Skin of body (tissue), 2 donors: ENCODE data around the gene RGP1. TPM values are rescaled to one million over a fixed set of nuclear protein-coding genes. Genes with fewer than 3 reads are reported as not detected.

Source experiments
- DNase-seq: peaks from one replicate; lab custom pipeline; 2025; lab: John Stamatoyannopoulos, UW
- total RNA-seq: library from RNA; depleted of rRNA; stranded (reverse); fragments of >200 nt; gene quantifications from one replicate; pipeline ENCODE4 v1.2.3, GENCODE V29; 2014

Gene RGP1, protein sequence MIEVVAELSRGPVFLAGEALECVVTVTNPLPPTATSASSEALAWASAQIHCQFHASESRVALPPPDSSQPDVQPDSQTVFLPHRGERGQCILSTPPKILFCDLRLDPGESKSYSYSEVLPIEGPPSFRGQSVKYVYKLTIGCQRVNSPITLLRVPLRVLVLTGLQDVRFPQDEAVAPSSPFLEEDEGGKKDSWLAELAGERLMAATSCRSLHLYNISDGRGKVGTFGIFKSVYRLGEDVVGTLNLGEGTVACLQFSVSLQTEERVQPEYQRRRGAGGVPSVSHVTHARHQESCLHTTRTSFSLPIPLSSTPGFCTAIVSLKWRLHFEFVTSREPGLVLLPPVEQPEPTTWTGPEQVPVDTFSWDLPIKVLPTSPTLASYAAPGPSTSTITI
- total RNA-seq: 8.8 TPM

DNA sequence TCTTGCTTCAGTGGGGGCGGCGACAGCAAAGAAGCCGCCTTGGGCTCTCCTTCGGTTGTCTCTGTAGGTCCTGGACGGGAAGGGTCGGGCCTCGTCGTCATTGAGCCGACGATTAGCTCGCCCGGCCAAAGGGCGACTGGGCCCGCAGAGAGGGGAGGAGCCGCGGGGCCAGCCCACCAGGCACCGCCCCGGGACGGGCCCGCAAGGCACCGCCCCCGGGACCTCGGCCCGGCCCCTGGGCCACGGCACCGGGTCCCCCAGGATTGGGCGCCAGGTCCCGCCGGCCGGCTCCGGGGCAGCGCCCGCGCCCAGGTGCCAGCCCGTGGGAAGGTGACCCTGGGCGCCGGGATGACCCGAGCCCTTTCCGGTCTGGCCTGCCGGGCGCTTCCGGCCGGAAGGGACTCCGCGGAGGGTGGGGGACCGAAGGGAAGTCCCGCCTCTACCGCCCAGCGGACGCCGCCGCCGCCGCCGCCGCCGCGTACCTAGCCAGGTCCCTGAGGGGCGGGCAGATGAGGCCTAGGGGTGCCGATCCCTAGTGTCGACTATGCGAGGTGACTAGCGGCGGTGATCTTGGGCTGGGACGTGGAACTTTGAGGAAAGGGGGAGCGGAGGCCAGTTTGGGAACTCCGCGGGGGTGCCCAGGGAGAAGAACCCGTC lies at the start of gene RGP1, which contains the start of gene GBA2:
RGP1 (plus strand) TSS at position 430 of the 657 bp plus-strand sequence. CDS start 469 bp downstream, outside the sequence.
GBA2 (minus strand) TSS at position 371 of the 657 bp plus-strand sequence. CDS start 524 bp downstream, outside the sequence.
- DNase-seq: peak; percentile 42

- no peak for DNase-seq
Measured at GRCh38 chr9:35700031-35700430, 49.1 kb upstream of the RGP1 start.

DNA sequence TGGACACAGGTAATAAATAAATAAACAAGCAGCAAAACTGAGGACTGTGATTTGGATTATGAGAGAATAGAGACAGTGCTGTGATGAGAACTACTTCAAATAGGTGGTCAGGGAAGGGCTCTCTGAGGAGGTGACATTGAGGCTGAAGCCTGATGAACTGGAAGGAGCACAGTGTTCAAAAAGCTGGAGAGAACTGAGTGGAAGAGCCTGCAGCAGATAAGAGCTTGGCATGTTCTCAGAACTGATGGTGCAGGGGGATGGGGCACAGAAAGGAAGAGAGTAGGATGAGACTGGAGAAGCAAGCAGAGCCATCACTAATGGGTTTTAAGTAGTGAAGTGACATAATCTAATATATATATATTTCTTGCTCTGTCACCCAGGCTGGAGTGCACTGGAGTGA lies 48.1 kb upstream of the RGP1 start:
- DNase-seq: no peak

- no peak for DNase-seq
Measured at GRCh38 chr9:35702696-35703095, 46.4 kb upstream of the RGP1 start.

- DNase-seq: no peak
Measured at GRCh38 chr9:35703906-35704672, 45.0 kb upstream of the RGP1 start.

GRCh38 chr9:35705372-35705771 lies 43.7 kb upstream of the RGP1 start:
- no peak for DNase-seq

DNA sequence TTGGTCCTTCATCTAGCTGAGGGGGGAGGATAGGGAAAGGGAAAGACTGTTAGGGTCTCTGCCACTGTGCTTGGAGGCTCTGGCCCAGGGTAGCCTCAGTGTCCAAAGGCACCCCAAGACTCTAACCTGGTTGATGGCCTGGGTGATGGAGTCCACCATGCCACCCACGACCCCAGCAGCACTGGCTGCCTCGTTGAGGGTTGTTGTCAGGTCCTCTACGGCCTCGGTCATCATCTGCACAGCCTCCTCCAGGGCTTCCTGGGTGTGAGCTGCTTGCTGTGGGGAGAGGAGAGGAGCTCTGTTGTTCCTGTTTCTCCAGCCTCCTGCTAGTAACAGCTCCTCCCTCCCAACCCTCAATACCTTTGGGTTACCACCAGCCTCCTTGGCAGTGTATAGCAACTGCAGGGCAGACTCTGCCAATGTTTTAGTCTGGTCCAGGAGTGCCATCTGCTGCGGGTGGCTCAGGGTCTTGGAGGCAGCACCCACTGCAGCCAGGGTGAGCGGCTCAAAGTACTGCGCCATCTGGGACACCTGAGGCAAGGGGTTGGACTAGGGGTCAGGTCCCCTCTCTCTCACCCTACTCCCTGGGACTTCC lies 43.2 kb upstream of the RGP1 start:
- DNase-seq: no peak

GRCh38 chr9:35706951-35707350 lies 42.1 kb upstream of the RGP1 start:
- DNase-seq: no peak

DNA sequence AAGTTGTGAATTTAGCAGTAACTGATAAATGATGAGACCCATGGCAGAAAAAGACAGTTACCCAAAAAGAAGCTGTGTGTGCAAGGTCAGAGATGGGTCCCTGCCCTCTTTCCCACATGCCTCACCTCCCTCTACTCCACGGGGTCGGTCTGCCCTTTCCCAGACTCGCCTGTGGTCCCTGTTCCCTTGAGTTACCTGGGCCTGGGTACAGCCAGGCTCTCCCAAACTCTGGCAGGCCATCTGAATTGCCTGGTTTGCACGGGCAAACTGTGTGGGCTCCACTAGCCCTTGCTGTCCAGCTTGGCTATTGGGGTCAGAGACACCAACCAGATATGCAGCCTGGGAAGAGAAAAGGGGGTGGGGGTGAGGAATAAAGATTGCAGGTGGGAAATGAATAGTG lies 40.9 kb upstream of the RGP1 start:
- no peak for DNase-seq

DNA sequence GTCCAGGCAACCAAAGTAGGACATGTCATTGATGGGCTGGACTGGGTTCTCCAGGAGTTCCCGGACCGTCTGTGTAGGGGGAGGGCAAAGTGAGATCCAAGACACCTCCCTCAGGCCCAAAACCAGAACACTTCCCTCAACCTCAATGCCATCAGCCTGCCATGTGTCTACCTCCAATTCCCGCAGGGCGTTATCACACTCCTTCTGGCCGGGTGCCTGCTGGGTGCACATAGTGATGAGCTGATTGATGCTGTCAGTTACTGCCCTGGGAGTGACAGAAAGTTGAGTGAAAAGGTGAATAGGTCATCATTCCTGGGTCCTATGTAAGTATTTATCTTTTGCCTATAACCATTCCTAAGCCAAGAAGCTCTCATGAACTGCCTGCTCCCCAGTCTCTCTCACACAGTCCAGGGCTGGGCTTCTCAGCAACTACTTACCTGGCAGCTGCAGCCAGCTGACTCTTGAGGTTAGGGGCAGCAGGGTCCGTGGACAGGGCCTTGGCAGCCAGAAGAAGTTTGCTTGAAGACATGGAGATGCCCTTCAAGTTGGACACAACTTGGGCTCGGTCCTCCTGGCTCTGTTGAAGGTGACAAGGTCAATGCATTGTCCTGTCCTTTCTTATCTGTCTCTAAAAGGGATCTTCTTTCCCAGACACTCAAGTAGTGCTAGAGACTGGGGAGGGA lies 38.1 kb upstream of the RGP1 start:
- no peak for DNase-seq

GRCh38 chr9:35711501-35712428 lies 37.3 kb upstream of the RGP1 start:
- DNase-seq: no peak

DNA sequence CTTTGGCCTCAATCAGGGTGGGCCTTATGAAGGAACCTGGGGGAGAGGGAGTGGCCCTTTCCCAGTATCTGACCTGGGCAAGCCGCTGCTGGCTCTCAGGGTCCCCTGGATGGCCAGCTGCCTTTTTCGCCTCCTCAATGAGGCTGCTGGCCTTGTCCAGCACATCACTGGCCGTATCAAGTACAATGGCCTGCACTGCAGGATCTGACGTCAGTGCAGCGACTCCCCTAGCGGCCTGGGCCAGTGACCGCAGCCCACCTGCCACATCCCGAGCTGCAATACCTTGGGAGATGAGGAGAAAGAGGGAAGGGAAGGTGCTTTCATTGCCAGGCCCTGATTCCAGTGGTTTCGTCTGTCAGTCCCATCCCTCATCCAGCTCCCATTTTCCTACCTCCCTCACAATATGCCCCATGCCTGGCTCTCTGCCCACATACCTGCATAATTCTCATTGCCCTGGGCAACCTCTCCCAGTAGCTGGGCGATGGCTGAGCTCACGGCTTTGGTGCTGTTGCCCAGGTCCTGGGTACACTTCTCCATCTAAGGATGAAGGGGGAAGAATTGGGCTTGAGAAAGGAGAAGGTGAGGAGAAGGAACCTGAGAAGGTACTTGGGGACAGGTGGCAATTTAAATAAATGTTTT lies 36.2 kb upstream of the RGP1 start:
- DNase-seq: no peak

DNA sequence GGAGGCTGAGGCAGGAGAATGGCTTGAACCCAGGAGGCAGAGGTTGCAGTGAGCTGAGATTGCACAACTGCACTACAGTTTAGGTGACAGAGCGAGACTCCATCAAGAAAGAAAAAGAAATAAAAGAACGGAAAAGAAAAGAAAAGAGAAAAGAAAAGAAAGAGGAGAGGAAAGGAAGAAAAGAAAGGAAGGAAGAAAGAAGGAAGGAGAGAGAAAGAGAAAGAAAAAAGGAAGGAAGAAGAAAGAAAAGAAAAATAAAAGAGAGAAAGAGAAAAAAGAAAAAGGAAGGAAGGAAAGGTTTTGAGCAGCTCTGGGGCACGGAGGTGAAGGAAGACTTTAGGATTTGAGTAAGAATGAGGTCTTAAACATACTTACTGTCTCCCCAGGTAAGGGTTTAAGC lies 35.5 kb upstream of the RGP1 start:
- DNase-seq: no peak

DNA sequence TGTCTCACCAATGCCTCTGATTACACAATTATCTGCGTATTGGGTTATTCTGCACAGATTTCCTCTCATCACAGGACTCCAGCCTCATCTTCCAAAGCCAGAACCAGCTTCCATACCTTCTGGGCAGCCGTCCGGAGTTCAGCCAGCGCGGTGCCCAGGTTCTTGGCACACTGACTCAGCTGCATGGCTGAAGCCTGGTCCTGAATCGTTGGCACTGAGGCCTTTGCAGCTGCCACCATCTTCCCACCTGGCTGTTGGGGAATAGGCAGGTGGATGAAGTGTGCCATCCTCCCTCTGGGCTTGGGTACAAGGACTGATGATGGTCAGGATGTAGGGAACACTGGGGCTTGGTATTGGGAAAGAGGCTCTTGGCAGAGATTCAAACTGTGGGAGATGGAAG lies 35.0 kb upstream of the RGP1 start:
- DNase-seq: no peak

DNA sequence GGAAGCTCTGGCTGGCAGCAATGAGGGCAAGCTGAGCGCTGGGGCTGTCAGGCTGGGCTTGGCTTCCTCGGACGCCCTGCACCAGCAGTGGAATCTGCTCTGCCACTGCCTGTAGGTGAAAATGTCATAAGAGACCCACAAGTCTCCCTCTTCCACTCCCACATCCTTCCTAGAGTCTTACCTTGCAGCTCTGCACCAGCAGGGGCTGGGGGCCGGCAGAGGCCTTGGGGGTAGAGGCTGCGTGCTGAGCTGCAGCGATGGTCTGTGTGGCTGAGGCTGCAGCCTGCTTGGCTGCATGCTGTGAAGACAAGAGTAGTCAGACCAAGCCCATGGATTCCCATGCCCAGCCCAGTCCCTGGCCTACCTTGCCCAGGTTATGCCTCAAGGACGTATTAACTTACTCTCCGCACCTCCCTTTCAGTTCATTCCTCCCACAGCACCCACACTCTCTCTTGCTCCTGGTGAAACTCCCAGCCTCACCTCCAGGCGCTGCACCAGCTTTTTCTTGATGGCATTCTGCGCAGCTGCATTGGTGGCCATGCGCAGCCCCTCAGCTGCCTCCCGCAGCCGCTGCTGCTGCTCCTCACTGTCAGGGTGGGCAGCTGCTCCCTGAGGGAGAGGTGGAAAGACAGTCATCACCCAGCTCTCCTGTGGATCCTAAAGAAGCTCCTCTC lies 34.4 kb upstream of the RGP1 start:
- DNase-seq: no peak

DNA sequence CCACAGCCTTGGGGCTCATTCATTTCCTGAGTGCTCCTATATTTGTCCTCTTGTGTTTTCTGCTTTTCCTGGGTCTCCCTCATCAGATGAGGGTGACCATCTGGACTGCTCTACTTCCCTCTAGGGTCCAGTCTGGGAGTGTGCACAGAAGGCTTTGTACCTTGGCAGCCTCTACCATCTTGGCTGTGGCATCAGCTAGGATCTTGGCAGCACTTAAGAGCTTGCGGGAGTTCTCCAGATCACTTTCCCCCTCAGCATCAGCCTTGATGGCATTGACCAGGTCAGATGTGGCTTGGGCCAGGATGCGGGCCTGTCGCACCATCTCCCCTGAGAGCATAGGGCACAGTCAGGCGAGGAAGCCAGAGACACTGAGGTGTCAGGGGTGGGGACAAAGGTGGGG lies 32.9 kb upstream of the RGP1 start:
- DNase-seq: no peak

GRCh38 chr9:35717132-35717870 lies 31.8 kb upstream of the RGP1 start:
- no peak for DNase-seq
